ENCODE results near the gene C21orf58. TPM values are rescaled to one million over a fixed set of nuclear protein-coding genes. Genes with fewer than 3 reads are reported as not detected.

The C21orf58 gene
- total and polyA plus RNA-seq, 2 experiments from 2014 or later = 17.7 to 23.9 TPM

DNA sequence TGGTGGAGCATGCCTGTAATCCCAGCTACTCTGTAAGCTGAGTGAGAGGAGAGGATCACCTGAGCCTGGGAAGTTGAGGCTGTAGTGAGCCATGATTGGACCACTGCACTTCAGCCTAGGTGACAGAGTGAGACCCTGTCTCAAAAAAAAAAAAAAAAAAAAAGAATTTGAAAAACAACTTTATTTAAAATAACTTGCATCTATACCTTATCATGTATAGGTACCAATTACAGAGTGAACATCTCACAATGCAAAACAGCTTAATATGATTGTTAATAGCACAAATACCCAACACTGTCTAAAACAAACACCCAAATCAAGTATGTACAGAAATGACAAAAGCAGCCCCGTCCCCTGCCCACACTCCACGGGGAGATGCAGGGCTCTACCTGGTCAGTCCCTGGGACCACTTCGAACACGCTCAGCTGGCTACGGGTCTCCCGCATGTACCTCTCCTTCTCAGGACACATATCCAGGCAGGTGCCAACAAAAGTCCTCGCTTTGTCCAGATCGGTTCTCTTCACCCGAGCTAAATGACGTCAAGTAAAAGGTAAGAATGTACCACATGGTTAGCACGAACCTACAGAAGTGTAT is 48.8 kb downstream of the C21orf58 start:
- Mint-ChIP-seq H3K36me3 (ENCODE audit: low read depth) (peaks cover 72% of the 10 kb centered on the region), H3K27ac (no peak overlapping the region), H3K27me3 (ENCODE audit: insufficient read depth, low read depth, poor library complexity) (peaks cover 2% of the 10 kb centered on the region), H3K9me3 (no peaks in the 10 kb centered on the region), H3K4me1 (no peaks in the 10 kb centered on the region; the same call in 2 of the 3 replicates), H3K4me3 (no peak overlapping the region)
- TF ChIP-seq EZH2phosphoT487 (IDR thresholded peaks at IDR 0.05; ENCODE audit: unreplicated experiment) (no peak), CREB1 (CRISPR knock-in tag; IDR thresholded peaks at IDR 0.05; ENCODE audit: low read depth) (no peak), EZH2 (IDR thresholded peaks at IDR 0.05; ENCODE audit: low read depth, unreplicated experiment) (no peak), JUNB (IDR thresholded peaks at IDR 0.05; ENCODE audit: unreplicated experiment) (no peak), ZNF331 (CRISPR knock-in tag; IDR thresholded peaks at IDR 0.05; ENCODE audit: low read depth) (no peak), CTCF (conservative IDR thresholded peaks at IDR 0.05; ENCODE audit: low read depth in 2 of 2) (no peak), ETS1 (IDR thresholded peaks at IDR 0.05) (no peak)
- Histone ChIP-seq H3K79me2 (replicated peaks; ENCODE audit: insufficient read depth) (no peaks in the 10 kb centered on the region; the same call in 1 of the 2 replicates), H3F3A (replicated peaks; ENCODE audit: low read depth) (no peaks in the 10 kb centered on the region), H4K20me1 (replicated peaks; ENCODE audit: insufficient read depth) (peaks cover 20% of the 10 kb centered on the region), H3K36me3 (ENCODE audit: insufficient read depth) (peaks cover 73% of the 10 kb centered on the region), H2AFZ (no peak overlapping the region), H3K4me1 (ENCODE audit: insufficient read depth) (no peaks in the 10 kb centered on the region), H3K9me2 (ENCODE audit: insufficient read depth) (no peaks in the 10 kb centered on the region), H3K4me2 (no peak overlapping the region), H3K4me3 (no peak overlapping the region), H3K27me3 (ENCODE audit: insufficient read depth) (no peaks in the 10 kb centered on the region), H3K27ac (ENCODE audit: low read depth) (no peak overlapping the region)
- DNase-seq (ENCODE audit: low spot score) (no peak), ATAC-seq (no peak)

- Histone ChIP-seq H4K20me1 (replicated peaks; ENCODE audit: insufficient read depth) (peaks cover 18% of the 10 kb centered on the region), H3K27ac (ENCODE audit: low read depth) (no peak overlapping the region), H3K4me3 (no peak overlapping the region), H3K36me3 (ENCODE audit: insufficient read depth) (peaks cover 69% of the 10 kb centered on the region), H3K27me3 (ENCODE audit: insufficient read depth) (no peaks in the 10 kb centered on the region), H3F3A (replicated peaks; ENCODE audit: low read depth) (no peaks in the 10 kb centered on the region), H2AFZ (no peak overlapping the region), H3K9me2 (ENCODE audit: insufficient read depth) (no peaks in the 10 kb centered on the region), H3K79me2 (replicated peaks; ENCODE audit: insufficient read depth) (no peaks in the 10 kb centered on the region), H3K4me2 (no peak overlapping the region), H3K4me1 (ENCODE audit: insufficient read depth) (no peaks in the 10 kb centered on the region)
- peaks cover 72% of the 10 kb centered on the region for H3K36me3 Mint-ChIP-seq (ENCODE audit: low read depth)
- ATAC-seq (no peak), DNase-seq (ENCODE audit: low spot score) (no peak)
- H3K4me1 Mint-ChIP-seq = no peaks in the 10 kb centered on the region; the same call in 2 of the 3 replicates
- peaks cover 5% of the 10 kb centered on the region for H3K27me3 Mint-ChIP-seq (ENCODE audit: insufficient read depth, low read depth, poor library complexity)
- TF ChIP-seq, protein P1, sequence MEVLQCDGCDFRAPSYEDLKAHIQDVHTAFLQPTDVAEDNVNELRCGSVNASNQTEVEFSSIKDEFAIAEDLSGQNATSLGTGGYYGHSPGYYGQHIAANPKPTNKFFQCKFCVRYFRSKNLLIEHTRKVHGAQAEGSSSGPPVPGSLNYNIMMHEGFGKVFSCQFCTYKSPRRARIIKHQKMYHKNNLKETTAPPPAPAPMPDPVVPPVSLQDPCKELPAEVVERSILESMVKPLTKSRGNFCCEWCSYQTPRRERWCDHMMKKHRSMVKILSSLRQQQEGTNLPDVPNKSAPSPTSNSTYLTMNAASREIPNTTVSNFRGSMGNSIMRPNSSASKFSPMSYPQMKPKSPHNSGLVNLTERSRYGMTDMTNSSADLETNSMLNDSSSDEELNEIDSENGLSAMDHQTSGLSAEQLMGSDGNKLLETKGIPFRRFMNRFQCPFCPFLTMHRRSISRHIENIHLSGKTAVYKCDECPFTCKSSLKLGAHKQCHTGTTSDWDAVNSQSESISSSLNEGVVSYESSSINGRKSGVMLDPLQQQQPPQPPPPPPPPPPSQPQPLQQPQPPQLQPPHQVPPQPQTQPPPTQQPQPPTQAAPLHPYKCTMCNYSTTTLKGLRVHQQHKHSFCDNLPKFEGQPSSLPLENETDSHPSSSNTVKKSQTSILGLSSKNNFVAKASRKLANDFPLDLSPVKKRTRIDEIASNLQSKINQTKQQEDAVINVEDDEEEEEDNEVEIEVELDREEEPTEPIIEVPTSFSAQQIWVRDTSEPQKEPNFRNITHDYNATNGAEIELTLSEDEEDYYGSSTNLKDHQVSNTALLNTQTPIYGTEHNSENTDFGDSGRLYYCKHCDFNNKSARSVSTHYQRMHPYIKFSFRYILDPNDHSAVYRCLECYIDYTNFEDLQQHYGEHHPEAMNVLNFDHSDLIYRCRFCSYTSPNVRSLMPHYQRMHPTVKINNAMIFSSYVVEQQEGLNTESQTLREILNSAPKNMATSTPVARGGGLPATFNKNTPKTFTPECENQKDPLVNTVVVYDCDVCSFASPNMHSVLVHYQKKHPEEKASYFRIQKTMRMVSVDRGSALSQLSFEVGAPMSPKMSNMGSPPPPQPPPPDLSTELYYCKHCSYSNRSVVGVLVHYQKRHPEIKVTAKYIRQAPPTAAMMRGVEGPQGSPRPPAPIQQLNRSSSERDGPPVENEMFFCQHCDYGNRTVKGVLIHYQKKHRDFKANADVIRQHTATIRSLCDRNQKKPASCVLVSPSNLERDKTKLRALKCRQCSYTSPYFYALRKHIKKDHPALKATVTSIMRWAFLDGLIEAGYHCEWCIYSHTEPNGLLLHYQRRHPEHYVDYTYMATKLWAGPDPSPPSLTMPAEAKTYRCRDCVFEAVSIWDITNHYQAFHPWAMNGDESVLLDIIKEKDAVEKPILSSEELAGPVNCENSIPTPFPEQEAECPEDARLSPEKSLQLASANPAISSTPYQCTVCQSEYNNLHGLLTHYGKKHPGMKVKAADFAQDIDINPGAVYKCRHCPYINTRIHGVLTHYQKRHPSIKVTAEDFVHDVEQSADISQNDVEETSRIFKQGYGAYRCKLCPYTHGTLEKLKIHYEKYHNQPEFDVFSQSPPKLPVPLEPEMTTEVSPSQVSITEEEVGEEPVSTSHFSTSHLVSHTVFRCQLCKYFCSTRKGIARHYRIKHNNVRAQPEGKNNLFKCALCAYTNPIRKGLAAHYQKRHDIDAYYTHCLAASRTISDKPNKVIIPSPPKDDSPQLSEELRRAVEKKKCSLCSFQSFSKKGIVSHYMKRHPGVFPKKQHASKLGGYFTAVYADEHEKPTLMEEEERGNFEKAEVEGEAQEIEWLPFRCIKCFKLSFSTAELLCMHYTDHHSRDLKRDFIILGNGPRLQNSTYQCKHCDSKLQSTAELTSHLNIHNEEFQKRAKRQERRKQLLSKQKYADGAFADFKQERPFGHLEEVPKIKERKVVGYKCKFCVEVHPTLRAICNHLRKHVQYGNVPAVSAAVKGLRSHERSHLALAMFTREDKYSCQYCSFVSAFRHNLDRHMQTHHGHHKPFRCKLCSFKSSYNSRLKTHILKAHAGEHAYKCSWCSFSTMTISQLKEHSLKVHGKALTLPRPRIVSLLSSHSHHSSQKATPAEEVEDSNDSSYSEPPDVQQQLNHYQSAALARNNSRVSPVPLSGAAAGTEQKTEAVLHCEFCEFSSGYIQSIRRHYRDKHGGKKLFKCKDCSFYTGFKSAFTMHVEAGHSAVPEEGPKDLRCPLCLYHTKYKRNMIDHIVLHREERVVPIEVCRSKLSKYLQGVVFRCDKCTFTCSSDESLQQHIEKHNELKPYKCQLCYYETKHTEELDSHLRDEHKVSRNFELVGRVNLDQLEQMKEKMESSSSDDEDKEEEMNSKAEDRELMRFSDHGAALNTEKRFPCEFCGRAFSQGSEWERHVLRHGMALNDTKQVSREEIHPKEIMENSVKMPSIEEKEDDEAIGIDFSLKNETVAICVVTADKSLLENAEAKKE (CRISPR knock-in tag; IDR thresholded peaks at IDR 0.05) = no peak
- TF ChIP-seq EZH2 (IDR thresholded peaks at IDR 0.05; ENCODE audit: low read depth, unreplicated experiment) (no peak), JUNB (IDR thresholded peaks at IDR 0.05; ENCODE audit: unreplicated experiment) (no peak), CTCF (conservative IDR thresholded peaks at IDR 0.05; ENCODE audit: low read depth in 2 of 2) (no peak)
- H3K27ac Mint-ChIP-seq = no peak overlapping the region
- no peak overlapping the region for H3K4me3 Mint-ChIP-seq
- H3K9me3 Mint-ChIP-seq = no peaks in the 10 kb centered on the region
Measured at GRCh38 chr21:46273341-46273740, 50.3 kb downstream of the C21orf58 start.

Data from GM23338 (cell line).